Muscle layer of duodenum (tissue), 2 donors: ENCODE measurements around the gene GLCE.
"Not testable (repeated sequence)": the region's sequence is repeated elsewhere in the genome, so short reads cannot be mapped to it uniquely, and the experiment has no call there.

Experiments used
- H3K27ac ChIP-seq: one replicate; pipeline ENCODE4 v1.7.0; 2013; ENCODE audit warnings: mild to moderate bottlenecking, low read length
- H3K27me3 ChIP-seq: one replicate; pipeline ENCODE4 v1.7.0; 2013; ENCODE audit warnings: low read depth, mild to moderate bottlenecking, control low read depth, low read length
- H3K36me3 ChIP-seq, 2 donors: one replicate each; pipeline ENCODE4 v1.7.0; 2013; ENCODE audit warnings: low read length in 2 of 2, control low read depth in 1 of 2, mild to moderate bottlenecking in 1 of 2; ENCODE audit not compliant: insufficient read depth in 2 of 2, control insufficient read depth in 1 of 2
- H3K4me1 ChIP-seq, 2 donors: one replicate each; pipeline ENCODE4 v1.7.0; 2013; ENCODE audit warnings: low read length in 2 of 2, mild to moderate bottlenecking in 2 of 2, control low read depth in 1 of 2, moderate library complexity in 1 of 2; ENCODE audit not compliant: insufficient read depth in 2 of 2, control insufficient read depth in 1 of 2
- H3K4me3 ChIP-seq, 2 donors: one replicate each; pipeline ENCODE4 v1.7.0; 2013; ENCODE audit warnings: low read length in 2 of 2, low read depth in 1 of 2, mild to moderate bottlenecking in 1 of 2
- H3K9me3 ChIP-seq, 2 donors: one replicate each; pipeline ENCODE4 v1.7.0; 2013; ENCODE audit warnings: low read length in 2 of 2, control low read depth in 1 of 2, mild to moderate bottlenecking in 1 of 2; ENCODE audit not compliant: control insufficient read depth in 1 of 2
- donor health status: healthy.

GLCE gene

GRCh38 chr15:69163141-69163669 is 2.8 kb downstream of the GLCE start:
- H3K27me3 ChIP-seq: no peaks in the 10 kb centered on the region
- no peak overlapping the region for H3K4me3 ChIP-seq
- peaks cover 0 to 6% of the 10 kb centered on the region in 2 donors for H3K4me1 ChIP-seq
- no peak overlapping the region for H3K27ac ChIP-seq
- no peaks in the 10 kb centered on the region for H3K9me3 ChIP-seq
- no peaks in the 10 kb centered on the region for H3K36me3 ChIP-seq

DNA sequence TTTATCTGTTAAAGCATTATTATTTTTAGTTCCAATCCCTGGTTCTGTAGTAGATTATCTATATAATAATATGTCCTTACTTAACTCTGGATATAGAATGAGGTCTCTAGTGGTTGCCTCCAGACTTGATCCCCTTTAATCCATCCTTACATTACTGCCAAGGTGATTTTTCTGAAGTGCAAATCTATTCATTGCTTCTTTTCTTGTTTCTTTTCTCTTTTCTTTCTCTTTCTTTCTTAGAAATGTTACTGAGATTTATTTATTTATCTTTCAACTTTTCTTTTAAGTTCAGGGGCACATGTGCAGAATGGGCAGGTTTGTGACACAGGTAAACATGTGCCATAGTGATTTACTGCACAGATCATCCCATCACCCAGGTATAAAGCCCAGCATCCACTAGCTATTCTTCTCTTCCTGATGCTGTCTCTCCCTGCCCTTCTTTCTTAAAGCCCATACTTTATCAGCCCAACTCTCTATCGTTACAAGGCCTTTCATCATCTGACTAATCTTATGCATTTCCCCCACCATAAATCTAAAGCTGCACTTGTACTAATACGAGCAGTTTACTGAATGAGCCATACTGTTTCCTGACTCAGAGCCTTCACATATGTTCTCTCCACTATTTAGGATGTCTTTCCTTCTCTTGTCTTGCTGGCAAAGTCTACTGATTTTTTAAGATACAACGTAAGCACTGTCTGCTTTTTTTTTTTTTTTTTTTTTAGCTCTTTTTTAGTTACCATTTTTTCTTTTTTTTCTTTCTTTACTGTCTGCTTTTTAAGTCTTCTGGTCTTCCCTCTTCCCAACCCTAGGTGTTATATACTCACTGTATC is 4.6 kb downstream of the GLCE start:
- H3K4me1 ChIP-seq: peaks cover 0 to 6% of the 10 kb centered on the region in 2 donors
- no peaks in the 10 kb centered on the region for H3K9me3 ChIP-seq
- H3K27me3 ChIP-seq: no peaks in the 10 kb centered on the region
- H3K27ac ChIP-seq: no peak overlapping the region
- H3K4me3 ChIP-seq: no peak overlapping the region
- no peaks in the 10 kb centered on the region for H3K36me3 ChIP-seq

GRCh38 chr15:69165637-69166025 is 5.2 kb downstream of the GLCE start:
- Histone ChIP-seq H3K27ac (no peak overlapping the region), H3K4me3 (no peak overlapping the region), H3K4me1 (peaks cover 0 to 6% of the 10 kb centered on the region in 2 donors), H3K9me3 (no peaks in the 10 kb centered on the region), H3K27me3 (no peaks in the 10 kb centered on the region), H3K36me3 (no peaks in the 10 kb centered on the region)

DNA sequence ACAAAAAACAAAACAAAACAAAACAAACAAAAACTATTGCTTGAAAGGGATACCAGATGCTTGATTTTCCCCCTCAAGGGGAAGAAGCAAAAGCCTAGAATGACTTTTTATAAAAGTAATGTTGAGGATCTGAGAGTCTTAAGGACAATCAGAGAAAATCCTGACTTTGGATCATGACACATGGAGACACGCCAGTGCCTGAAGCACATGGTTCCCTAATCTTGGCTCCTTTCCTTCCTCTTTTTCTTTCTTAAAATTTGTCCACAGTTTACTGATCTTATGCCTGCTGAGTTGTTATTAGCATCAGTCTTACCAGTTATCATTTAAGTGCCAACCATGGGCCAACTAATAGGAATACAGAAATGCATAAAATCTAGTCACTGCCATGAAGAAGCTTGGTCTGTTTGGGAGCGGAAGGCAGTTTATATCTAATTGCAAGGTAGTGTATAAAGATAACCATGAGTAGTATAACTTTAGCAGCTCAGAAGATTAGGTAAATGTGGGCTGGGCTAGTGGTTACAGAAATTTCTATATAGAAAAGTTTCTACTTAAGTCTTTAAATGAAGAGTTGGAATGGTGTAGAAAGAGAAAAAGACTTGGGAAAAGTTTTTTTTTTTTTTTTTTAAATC is 6.9 kb downstream of the GLCE start:
- H3K27me3 ChIP-seq: no peaks in the 10 kb centered on the region
- no peak overlapping the region for H3K4me3 ChIP-seq
- H3K27ac ChIP-seq: no peak overlapping the region
- H3K9me3 ChIP-seq: no peaks in the 10 kb centered on the region
- no peaks in the 10 kb centered on the region for H3K36me3 ChIP-seq
- H3K4me1 ChIP-seq: no peaks in the 10 kb centered on the region

GRCh38 chr15:69168361-69168760 is 7.9 kb downstream of the GLCE start:
- not testable (repeated sequence) for H3K27me3 ChIP-seq, H3K4me3 ChIP-seq, H3K9me3 ChIP-seq, H3K27ac ChIP-seq, H3K4me1 ChIP-seq, H3K36me3 ChIP-seq

DNA sequence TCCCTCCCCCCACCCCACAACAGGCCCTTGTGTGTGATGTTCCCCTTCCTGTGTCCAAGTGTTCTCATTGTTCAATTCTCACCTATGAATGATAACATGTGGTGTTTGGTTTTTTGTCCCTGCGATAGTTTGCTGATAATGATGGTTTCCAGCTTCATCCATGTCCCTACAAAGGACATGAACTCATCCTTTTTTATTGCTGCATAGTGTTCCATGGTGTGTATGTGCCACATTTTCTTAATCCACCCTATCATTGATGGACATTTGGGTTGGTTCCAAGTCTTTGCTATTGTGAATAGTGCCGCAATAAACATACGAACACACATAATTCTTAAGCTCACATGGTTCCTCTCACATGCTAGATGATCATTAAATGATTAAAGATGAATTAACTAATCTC is 9.1 kb downstream of the GLCE start:
- H3K36me3 ChIP-seq, H3K27ac ChIP-seq, H3K4me3 ChIP-seq: not testable (repeated sequence)

GRCh38 chr15:69170597-69170996 is 10.2 kb downstream of the GLCE start:
- Histone ChIP-seq H3K27ac (no peak overlapping the region), H3K36me3 (no peaks in the 10 kb centered on the region), H3K4me1 (no peaks in the 10 kb centered on the region), H3K9me3 (no peaks in the 10 kb centered on the region), H3K4me3 (no peak overlapping the region), H3K27me3 (no peaks in the 10 kb centered on the region)

More for the DNA sequence above, 9.1 kb downstream of the GLCE start:
- not testable (repeated sequence) for H3K4me1 ChIP-seq, H3K27me3 ChIP-seq, H3K9me3 ChIP-seq

GRCh38 chr15:69172847-69173246 is 12.4 kb downstream of the GLCE start:
- H3K27me3 ChIP-seq: no peaks in the 10 kb centered on the region
- H3K4me3 ChIP-seq: no peak overlapping the region

DNA sequence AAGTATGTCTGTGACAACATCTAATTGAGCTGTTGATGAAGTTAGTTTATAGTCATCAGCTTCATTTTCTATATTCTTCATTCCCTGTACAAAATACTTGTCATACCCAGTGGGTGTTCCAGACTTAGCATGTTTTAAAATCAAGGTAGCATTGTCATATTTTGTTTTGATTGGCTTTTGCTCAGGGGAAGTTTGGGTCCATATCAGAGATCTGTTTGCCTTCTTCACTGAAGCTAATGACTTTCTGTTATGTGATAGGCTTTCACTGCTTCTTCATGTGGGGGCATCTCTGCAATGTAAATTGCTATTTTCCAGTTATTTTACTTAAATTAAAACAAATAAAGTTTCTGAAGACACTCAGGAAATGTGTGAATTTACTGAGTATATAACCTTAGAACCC is 15.1 kb downstream of the GLCE start:
- H3K4me1 ChIP-seq: no peaks in the 10 kb centered on the region
- no peaks in the 10 kb centered on the region for H3K9me3 ChIP-seq
- no peaks in the 10 kb centered on the region for H3K36me3 ChIP-seq
- no peaks in the 10 kb centered on the region for H3K27me3 ChIP-seq
- H3K27ac ChIP-seq: no peak overlapping the region
- H3K4me3 ChIP-seq: no peak overlapping the region

More at GRCh38 chr15:69172847-69173246, 12.4 kb downstream of the GLCE start:
- no peaks in the 10 kb centered on the region for H3K36me3 ChIP-seq
- no peaks in the 10 kb centered on the region for H3K9me3 ChIP-seq
- no peaks in the 10 kb centered on the region for H3K4me1 ChIP-seq
- no peak overlapping the region for H3K27ac ChIP-seq

DNA sequence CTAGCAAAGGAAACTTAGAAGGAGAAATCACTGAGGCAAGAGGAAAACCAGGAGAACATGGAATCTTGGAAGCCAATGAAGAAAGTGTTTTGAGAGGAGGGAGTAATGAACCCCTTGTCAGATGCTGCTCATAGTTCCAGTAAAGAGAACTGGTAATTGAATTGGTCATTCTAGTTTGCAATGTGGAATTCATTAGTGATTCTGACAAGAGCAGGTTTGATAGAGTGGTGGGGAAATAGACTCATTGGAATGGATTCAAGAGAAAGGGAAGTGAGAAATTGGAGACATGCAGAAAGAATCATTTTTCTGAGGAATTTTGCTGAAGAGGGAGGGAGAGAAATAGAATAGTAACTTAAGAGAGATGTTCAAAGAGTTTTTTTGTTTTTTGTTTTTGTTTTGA is 21.0 kb downstream of the GLCE start:
- no peak overlapping the region for H3K27ac ChIP-seq
- no peaks in the 10 kb centered on the region for H3K4me1 ChIP-seq
- H3K4me3 ChIP-seq: no peak overlapping the region
- no peaks in the 10 kb centered on the region for H3K9me3 ChIP-seq
- no peaks in the 10 kb centered on the region for H3K27me3 ChIP-seq
- H3K36me3 ChIP-seq: no peaks in the 10 kb centered on the region

DNA sequence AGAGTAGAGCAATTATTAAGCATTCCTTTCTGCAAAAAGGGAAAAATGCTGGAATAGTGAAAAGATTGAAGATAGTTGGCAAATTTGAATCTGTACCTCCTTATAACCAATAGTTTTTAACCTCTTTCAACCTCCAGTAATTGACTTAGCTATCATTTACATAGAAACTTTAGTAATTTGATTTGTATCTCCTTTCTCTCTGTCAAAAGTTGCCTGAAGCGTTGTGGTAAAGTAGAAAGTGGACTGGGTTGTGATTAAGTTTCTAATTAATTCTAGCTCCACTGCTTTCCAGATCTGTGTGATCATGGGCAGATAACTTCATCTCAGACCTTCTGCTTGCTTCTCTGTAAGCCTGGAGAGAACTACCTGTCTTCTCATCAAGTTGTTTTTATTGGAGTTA is 24.8 kb downstream of the GLCE start:
- H3K9me3 ChIP-seq: peaks cover 0 to 2% of the 10 kb centered on the region in 2 donors
- H3K4me3 ChIP-seq: no peak overlapping the region
- H3K36me3 ChIP-seq: no peaks in the 10 kb centered on the region
- H3K4me1 ChIP-seq: no peaks in the 10 kb centered on the region
- no peaks in the 10 kb centered on the region for H3K27me3 ChIP-seq
- H3K27ac ChIP-seq: no peak overlapping the region
